GM21619 (cell line): ENCODE data around the gene CPN2.

Experiments used
- ATAC-seq: cut with Tn5 transposase; IDR thresholded peaks from one replicate; pipeline ENCODE4 v1.9.1; 2021; ENCODE audit not compliant: unreplicated experiment

The CPN2 gene

GRCh38 chr3:194300382-194300758 lies 50.8 kb downstream of the CPN2 start:
- no peak for ATAC-seq

GRCh38 chr3:194298331-194299227 lies 52.5 kb downstream of the CPN2 start:
- ATAC-seq: no peak

- ATAC-seq: no peak
Measured at GRCh38 chr3:194296454-194297263, 54.5 kb downstream of the CPN2 start.

- no peak for ATAC-seq
Measured at GRCh38 chr3:194294895-194295214, 56.3 kb downstream of the CPN2 start.

- ATAC-seq: no peak
Measured at GRCh38 chr3:194294199-194294894, 56.8 kb downstream of the CPN2 start.

GRCh38 chr3:194293546-194294198 lies 57.5 kb downstream of the CPN2 start:
- no peak for ATAC-seq

- ATAC-seq: no peak
Measured at GRCh38 chr3:194292331-194292730, 58.8 kb downstream of the CPN2 start.
